ENCODE measurements around the gene PRRX2. TPM values are rescaled to one million over a fixed set of nuclear protein-coding genes. Genes with fewer than 3 reads are reported as not detected.

Gene PRRX2
- total RNA-seq, 6 donors from 2014 or later, result 0.61 to 5.8 (median 1.3) TPM; not detected in 3

GRCh38 chr9:129630967-129631673, 34.3 kb upstream of the PRRX2 start:
- TF ChIP-seq EP300 (IDR thresholded peaks at IDR 0.05), result no peak
- TF ChIP-seq POLR2A (IDR thresholded peaks at IDR 0.05), result no peak
- TF ChIP-seq CTCF (IDR thresholded peaks at IDR 0.05), result no peak
- no peak for TF ChIP-seq POLR2AphosphoS5 (IDR thresholded peaks at IDR 0.05)
- Histone ChIP-seq H3K4me3 (no peak overlapping the region), H3K36me3 (peaks cover 16 to 42% (median 37%) of the 10 kb centered on the region in 4 donors), H3K9me3 (no peaks in the 10 kb centered on the region), H3K4me1 (peaks cover 16 to 57% (median 25%) of the 10 kb centered on the region in 4 donors), H3K27me3 (no peaks in the 10 kb centered on the region), H3K27ac (no peak overlapping the region)
- DNase-seq (no peak), ATAC-seq (ENCODE audit: low FRiP score in 2 of 2) (no peak)
- WGBS, 2 donors, result 83 to 84% methylated on average over 21 of the region's 21 CpGs

GRCh38 chr9:129631674-129632129, 33.7 kb upstream of the PRRX2 start:
- ATAC-seq (ENCODE audit: low FRiP score in 2 of 2) (no peak), DNase-seq (no peak)
- Histone ChIP-seq H3K27me3 (no peaks in the 10 kb centered on the region), H3K4me1 (peaks cover 16 to 52% (median 23%) of the 10 kb centered on the region in 4 donors), H3K27ac (no peak overlapping the region), H3K9me3 (no peaks in the 10 kb centered on the region), H3K4me3 (no peak overlapping the region), H3K36me3 (peaks cover 16 to 47% (median 41%) of the 10 kb centered on the region in 4 donors)
- no peak for TF ChIP-seq CTCF (IDR thresholded peaks at IDR 0.05)
- WGBS, 2 donors, result 82 to 84% methylated on average over 19 of the region's 19 CpGs

GRCh38 chr9:129632460-129632859, 33.0 kb upstream of the PRRX2 start:
- no peak overlapping the region for H3K4me3 ChIP-seq
- 74 to 80% methylated on average over 11 to 13 of the region's 13 CpGs for WGBS, 2 donors
- DNase-seq (no peak), ATAC-seq (ENCODE audit: low FRiP score in 2 of 2) (no peak)
- peaks cover 11 to 45% (median 15%) of the 10 kb centered on the region in 4 donors for H3K4me1 ChIP-seq
- H3K27me3 ChIP-seq, result no peaks in the 10 kb centered on the region
- H3K9me3 ChIP-seq, result no peaks in the 10 kb centered on the region
- peaks cover 20 to 55% (median 49%) of the 10 kb centered on the region in 4 donors for H3K36me3 ChIP-seq
- TF ChIP-seq EP300 (IDR thresholded peaks at IDR 0.05), result no peak
- TF ChIP-seq POLR2A (IDR thresholded peaks at IDR 0.05), result no peak
- no peak for TF ChIP-seq CTCF (IDR thresholded peaks at IDR 0.05)
- no peak for TF ChIP-seq POLR2AphosphoS5 (IDR thresholded peaks at IDR 0.05)
- H3K27ac ChIP-seq, result no peak overlapping the region

GRCh38 chr9:129633207-129633606, 32.2 kb upstream of the PRRX2 start:
- Histone ChIP-seq H3K27me3 (no peaks in the 10 kb centered on the region), H3K36me3 (peaks cover 23 to 62% (median 56%) of the 10 kb centered on the region in 4 donors), H3K27ac (no peak overlapping the region), H3K4me3 (no peak overlapping the region), H3K4me1 (peaks cover 4 to 37% (median 8%) of the 10 kb centered on the region in 4 donors), H3K9me3 (no peaks in the 10 kb centered on the region)
- DNase-seq, result no peak
- WGBS, 2 donors, result 88 to 93% methylated on average over 4 of the region's 4 CpGs
- ATAC-seq (ENCODE audit: low FRiP score in 2 of 2), result no peak
- TF ChIP-seq POLR2AphosphoS5 (IDR thresholded peaks at IDR 0.05), result no peak
- no peak for TF ChIP-seq EP300 (IDR thresholded peaks at IDR 0.05)
- TF ChIP-seq CTCF (IDR thresholded peaks at IDR 0.05), result no peak
- TF ChIP-seq POLR2A (IDR thresholded peaks at IDR 0.05), result no peak

GRCh38 chr9:129633848-129634247, 31.6 kb upstream of the PRRX2 start:
- TF ChIP-seq EP300 (IDR thresholded peaks at IDR 0.05) (no peak), CTCF (IDR thresholded peaks at IDR 0.05) (no peak), POLR2A (IDR thresholded peaks at IDR 0.05) (no peak), POLR2AphosphoS5 (IDR thresholded peaks at IDR 0.05) (no peak)
- 81 to 94% methylated on average over 11 to 13 of the region's 13 CpGs for WGBS, 2 donors
- H3K4me3 ChIP-seq, result no peak overlapping the region
- peaks cover 0 to 32% (median 4%) of the 10 kb centered on the region in 4 donors for H3K4me1 ChIP-seq
- H3K27me3 ChIP-seq, result no peaks in the 10 kb centered on the region
- H3K9me3 ChIP-seq, result no peaks in the 10 kb centered on the region
- H3K27ac ChIP-seq, result no peak overlapping the region
- no peak for DNase-seq
- peaks cover 30 to 69% (median 62%) of the 10 kb centered on the region in 4 donors for H3K36me3 ChIP-seq
- ATAC-seq (ENCODE audit: low FRiP score in 2 of 2), result no peak

Data from upper lobe of left lung (tissue), 6 donors.